ENCODE measurements around the gene TFPI. TPM values are rescaled to one million over a fixed set of nuclear protein-coding genes. Genes with fewer than 3 reads are reported as not detected.
"Not testable (repeated sequence)": the region's sequence is repeated elsewhere in the genome, so short reads cannot be mapped to it uniquely, and the experiment has no call there.

The TFPI gene
- total RNA-seq, 3 donors from 2014 or later: 16.3 to 46.7 (median 31.5) TPM

DNA sequence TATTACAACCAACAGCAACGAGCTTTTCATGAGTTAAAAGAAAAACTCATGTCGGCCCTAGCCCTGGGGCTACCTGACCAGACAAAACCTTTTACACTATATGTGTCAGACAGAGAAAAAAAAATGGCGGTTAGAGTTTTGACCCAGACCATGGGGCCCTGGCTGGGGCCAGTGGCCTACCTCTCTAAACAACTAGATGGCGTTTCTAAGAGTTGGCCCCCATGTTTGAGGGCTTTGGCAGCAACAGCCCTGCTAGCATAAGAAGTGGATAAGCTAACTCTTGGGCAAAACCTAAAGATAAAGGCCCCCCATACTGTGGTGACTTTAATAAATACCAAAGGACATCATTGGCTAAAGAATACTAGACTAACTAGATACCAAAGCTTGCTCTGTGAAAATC, 39.3 kb downstream of the TFPI start:
- ATAC-seq: no peak
- TF ChIP-seq, protein P1, sequence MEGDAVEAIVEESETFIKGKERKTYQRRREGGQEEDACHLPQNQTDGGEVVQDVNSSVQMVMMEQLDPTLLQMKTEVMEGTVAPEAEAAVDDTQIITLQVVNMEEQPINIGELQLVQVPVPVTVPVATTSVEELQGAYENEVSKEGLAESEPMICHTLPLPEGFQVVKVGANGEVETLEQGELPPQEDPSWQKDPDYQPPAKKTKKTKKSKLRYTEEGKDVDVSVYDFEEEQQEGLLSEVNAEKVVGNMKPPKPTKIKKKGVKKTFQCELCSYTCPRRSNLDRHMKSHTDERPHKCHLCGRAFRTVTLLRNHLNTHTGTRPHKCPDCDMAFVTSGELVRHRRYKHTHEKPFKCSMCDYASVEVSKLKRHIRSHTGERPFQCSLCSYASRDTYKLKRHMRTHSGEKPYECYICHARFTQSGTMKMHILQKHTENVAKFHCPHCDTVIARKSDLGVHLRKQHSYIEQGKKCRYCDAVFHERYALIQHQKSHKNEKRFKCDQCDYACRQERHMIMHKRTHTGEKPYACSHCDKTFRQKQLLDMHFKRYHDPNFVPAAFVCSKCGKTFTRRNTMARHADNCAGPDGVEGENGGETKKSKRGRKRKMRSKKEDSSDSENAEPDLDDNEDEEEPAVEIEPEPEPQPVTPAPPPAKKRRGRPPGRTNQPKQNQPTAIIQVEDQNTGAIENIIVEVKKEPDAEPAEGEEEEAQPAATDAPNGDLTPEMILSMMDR (IDR thresholded peaks at IDR 0.05): no peak
- no peak overlapping the region for H3K4me3 ChIP-seq

DNA sequence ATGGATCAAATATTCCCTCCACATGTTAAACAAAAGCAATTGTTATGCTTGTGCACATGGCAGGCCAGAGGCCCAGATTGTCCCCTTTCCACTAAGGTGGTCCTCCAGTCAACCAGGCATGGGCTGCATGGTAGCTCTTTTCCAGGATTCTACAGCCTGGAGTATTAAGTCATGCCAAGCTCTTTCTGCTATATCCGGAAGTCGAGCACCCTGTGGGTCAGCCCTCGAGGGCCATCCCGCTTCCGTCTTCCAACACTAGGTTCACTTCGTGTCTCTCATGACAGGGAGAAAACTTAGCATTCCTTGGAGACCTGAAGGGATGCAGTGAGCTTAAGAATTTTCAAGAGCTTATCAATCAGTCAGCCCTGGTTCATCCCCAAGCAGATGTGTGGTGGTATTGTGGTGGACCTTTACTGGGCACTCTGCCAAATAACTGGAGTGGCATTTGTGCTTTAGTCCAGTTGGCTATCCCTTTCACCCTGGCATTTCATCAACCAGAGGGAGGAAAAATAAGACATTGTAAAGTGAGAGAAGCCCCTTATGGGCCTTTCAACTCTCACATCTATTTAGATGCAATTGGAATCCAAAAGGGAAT, 39.9 kb downstream of the TFPI start:
- H3K36me3 ChIP-seq (ENCODE audit: low read depth); intact Hi-C loops (cut with DNase I, micrococcal nuclease); H3K4me1 ChIP-seq (ENCODE audit: low read depth); H3K9me3 ChIP-seq; H3K4me3 ChIP-seq; ATAC-seq; DNase-seq: not testable (repeated sequence)

More for the DNA sequence above, 39.3 kb downstream of the TFPI start:
- intact Hi-C loops (cut with DNase I, micrococcal nuclease): no loop called here
- H3K36me3 ChIP-seq (ENCODE audit: low read depth): no peaks in the 10 kb centered on the region
- H3K4me1 ChIP-seq (ENCODE audit: low read depth): no peaks in the 10 kb centered on the region
- no peaks in the 10 kb centered on the region for H3K9me3 ChIP-seq
- no peak for DNase-seq

DNA sequence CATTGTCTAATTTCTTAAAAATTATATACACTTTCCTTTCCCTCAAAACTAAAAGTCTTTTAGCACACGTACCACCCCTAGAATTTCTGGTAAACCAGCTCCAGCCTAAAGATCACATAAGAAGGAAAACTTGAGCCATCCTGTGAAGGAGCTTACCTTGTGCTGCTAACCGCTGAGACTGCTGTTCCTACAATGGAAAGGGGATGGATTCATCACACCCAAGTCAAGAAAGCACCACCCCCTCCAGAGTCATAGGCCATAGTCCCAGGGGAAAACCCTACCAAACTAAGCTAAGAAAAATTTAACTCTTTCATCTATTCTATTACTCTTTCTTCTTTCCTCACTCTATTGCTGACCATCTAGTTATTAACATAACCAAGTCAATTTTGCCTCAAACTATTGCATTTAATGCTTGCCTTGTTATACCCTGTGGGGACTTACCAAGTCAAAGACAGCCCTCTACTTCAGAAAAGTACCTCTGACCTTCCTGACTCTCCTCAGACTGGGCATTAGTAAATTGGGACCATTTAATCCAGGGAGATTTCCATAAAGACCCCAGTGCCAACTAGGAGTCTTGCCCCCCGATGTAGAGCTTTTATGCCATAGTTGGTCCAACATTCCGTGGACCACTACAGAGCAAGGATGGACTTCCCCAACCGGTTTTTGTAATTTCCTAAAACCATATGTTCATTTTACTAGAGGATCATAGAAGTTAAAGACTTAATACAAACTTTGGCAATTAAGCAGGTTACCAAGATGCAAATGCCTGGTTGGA, 40.6 kb downstream of the TFPI start:
- H3K4me1 ChIP-seq (ENCODE audit: low read depth); H3K4me3 ChIP-seq; intact Hi-C loops (cut with DNase I, micrococcal nuclease); ATAC-seq; H3K36me3 ChIP-seq (ENCODE audit: low read depth); H3K9me3 ChIP-seq; DNase-seq: not testable (repeated sequence)

DNA sequence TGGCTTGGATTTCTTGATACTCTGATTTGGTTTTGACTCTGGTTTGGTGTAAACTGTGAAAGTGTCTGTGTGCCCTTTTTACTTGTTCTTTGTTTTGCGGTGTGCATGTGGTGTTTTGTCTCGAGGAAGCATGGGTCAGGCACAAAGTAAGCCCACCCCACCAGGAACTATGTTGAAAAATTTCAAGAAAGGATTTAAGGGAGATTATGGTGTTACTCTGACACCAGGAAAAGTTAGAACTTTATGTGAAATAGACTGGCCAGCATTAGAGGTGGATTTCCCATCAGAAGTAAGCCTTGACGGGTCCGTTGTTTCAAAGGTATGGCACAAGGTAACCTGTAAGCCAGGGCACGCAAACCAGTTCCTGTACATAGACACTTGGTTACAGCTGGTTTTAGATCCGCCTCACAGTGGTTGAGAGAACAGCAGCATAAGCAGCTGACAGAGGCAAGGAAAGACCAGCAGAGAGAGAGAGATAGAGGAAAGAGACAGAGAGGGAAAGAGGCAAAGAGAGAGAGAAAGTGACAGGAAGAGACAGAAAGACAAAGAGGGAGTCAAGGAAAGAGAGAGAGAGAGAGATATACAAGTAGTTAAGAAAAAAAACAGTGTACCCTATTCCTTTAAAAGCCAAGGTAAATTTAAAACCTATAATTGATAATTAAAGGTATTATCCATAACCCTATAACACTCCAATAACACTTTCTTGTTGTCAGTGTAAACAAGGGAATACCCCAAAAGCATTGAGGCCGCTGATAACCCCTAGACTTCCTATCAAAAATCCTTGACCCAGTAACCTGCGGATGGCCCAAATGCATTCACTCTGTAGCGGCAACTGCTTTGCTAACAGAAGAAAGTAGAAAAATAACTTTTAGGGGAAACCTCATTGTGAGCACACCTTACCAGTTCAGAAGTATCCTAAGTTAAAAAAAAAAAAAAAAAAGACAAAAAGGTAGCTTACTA, 42.6 kb downstream of the TFPI start:
- intact Hi-C loops (cut with DNase I, micrococcal nuclease): no loop called here
- Histone ChIP-seq H3K4me3 (no peak overlapping the region), H3K36me3 (ENCODE audit: low read depth) (no peaks in the 10 kb centered on the region), H3K4me1 (ENCODE audit: low read depth) (no peaks in the 10 kb centered on the region), H3K9me3 (no peaks in the 10 kb centered on the region)
- no peak for DNase-seq
- ATAC-seq: no peak
- TF ChIP-seq, protein P1 (IDR thresholded peaks at IDR 0.05): no peak

DNA sequence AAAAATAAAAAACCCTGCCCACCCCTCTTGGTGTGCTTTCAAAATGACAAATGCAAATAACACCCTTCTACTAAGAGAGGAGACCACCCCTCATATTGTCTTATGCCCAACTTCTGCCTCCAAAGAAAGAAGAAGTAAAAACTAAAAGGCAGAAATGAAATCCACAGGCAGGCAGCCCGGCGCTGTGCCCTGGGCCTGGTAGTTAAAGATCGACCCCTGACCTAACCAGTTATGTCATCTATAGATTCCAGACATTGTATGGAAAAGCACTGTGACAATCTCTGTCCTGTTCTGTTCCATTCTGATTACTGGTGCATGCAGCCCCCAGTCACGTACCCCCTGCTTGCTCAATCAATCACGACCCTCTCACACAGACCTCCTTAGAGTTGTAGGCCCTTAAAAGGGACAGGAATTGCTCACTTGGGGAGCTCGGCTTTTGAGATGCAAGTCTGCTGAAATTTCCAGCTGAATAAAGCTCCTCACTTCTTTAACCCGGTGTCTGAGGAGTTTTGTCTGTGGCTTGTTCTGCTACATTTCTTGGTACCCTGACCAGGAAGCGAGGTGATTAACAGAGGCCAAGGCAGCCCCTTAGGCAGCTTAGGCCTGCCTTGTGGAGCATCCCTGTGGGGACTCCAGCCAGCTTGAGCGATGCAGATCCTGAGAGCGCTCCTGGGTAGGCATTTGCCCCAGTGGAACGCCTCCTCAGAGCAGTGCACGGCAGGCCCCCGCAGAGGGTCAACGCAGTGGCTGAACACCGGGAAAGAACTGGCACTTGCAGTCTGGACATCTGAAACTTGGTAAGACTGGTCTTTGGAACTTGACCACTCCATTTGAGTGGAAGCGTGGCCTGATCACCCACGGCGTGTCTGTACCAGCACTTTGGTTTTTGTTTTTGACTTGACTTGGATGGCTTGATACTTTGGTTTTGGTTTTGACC, 43.5 kb downstream of the TFPI start:
- intact Hi-C loops (cut with DNase I, micrococcal nuclease); DNase-seq: not testable (repeated sequence)

DNA sequence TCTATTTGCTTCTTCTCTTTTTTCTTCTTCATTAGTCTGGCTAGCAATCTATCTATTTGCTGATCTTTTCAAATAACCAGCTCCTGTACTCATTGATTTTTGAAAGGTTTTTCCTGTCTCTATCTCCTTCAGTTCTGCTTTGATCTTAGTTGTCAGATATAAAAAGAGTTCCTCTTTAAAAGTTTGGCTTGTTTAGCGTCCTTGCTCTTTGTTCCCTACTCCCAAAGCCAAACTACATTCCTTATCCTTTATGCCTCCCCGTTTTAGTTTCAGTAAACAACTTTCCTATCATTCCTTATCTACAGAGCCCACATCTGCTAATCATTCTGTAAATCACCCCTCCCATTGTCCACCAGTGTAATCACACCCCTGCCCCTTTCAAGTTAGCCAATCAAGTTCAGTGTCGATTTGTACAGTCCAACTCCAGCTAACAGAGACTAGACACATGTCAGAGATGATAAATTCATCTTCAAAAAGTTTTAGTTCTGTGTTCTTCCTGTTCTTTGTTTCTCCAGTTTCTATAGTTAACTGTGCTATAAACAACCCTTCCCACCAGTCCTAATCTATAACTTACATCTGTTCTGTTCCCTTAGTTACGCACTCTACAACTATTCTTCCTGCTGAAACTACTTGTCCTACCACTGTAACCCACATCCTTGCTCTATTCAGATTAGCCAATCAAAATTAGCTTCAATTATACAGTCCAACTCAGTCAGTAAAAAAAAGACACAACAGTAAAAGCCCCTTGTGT, 44.4 kb downstream of the TFPI start:
- ATAC-seq: peak; percentile 72
- DNase-seq: no peak
- H3K36me3 ChIP-seq (ENCODE audit: low read depth): no peaks in the 10 kb centered on the region
- H3K9me3 ChIP-seq: no peaks in the 10 kb centered on the region
- no peak overlapping the region for H3K4me3 ChIP-seq
- no peaks in the 10 kb centered on the region for H3K4me1 ChIP-seq (ENCODE audit: low read depth)
- TF ChIP-seq, protein P1 (IDR thresholded peaks at IDR 0.05): no peak
- intact Hi-C loops (cut with DNase I, micrococcal nuclease): no loop called here

More for the DNA sequence above, 43.5 kb downstream of the TFPI start:
- not testable (repeated sequence) for H3K4me1 ChIP-seq (ENCODE audit: low read depth); H3K36me3 ChIP-seq (ENCODE audit: low read depth); H3K9me3 ChIP-seq; ATAC-seq; H3K4me3 ChIP-seq

Measured in mucosa of descending colon (tissue), 3 donors.